ENCODE data around the gene ERN1.

DNA sequence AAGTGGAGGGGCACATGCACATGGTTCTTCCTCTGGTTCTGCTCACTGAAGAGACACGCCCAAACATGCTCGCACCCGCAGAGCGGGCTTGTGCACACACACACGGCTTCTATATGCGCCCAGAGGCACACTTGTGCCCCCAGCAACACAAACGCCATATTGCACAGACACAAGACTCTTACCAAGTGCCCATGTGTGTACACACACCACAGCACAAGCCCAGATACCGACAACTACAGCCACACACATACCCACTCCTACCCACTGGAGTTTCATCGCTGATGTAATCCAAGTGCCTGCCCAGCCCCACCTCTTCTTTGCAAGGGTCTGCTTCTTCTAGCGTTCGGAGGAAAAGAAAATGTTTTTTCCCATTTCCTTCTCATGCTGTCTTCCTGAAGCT is 138.3 kb downstream of the ERN1 start:
- TF ChIP-seq POLR2A (IDR thresholded peaks at IDR 0.05) (no peak), EP300 (IDR thresholded peaks at IDR 0.05) (no peak)
- TF ChIP-seq, protein P1, sequence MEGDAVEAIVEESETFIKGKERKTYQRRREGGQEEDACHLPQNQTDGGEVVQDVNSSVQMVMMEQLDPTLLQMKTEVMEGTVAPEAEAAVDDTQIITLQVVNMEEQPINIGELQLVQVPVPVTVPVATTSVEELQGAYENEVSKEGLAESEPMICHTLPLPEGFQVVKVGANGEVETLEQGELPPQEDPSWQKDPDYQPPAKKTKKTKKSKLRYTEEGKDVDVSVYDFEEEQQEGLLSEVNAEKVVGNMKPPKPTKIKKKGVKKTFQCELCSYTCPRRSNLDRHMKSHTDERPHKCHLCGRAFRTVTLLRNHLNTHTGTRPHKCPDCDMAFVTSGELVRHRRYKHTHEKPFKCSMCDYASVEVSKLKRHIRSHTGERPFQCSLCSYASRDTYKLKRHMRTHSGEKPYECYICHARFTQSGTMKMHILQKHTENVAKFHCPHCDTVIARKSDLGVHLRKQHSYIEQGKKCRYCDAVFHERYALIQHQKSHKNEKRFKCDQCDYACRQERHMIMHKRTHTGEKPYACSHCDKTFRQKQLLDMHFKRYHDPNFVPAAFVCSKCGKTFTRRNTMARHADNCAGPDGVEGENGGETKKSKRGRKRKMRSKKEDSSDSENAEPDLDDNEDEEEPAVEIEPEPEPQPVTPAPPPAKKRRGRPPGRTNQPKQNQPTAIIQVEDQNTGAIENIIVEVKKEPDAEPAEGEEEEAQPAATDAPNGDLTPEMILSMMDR (IDR thresholded peaks at IDR 0.05) = no peak
